ENCODE data around the gene GALNT10.

- no peak for TF ChIP-seq CTCF (IDR thresholded peaks at IDR 0.05)
- TF ChIP-seq POLR2A (IDR thresholded peaks at IDR 0.05) = no peak
These were observed 203.3 kb downstream of the GALNT10 start for GRCh38 chr5:154393850-154394249.
